H1 (cell line): ENCODE data around the gene ZP2. TPM values are rescaled to one million over a fixed set of nuclear protein-coding genes. Genes with fewer than 3 reads are reported as not detected.

Experiments used
- CTCF ChIA-PET: fragments of 300-600 bp; sonication (Branson Sonifier 250); formaldehyde crosslinking; loops from one replicate; lab custom pipeline; 2021; ENCODE audit not compliant: partially characterized antibody; lab: Charles Lee
- POLR2A ChIA-PET: fragments of 300-600 bp; sonication (Branson Sonifier 250); formaldehyde crosslinking; loops from one replicate; lab custom pipeline; 2021; ENCODE audit warnings: inconsistent platforms; ENCODE audit not compliant: partially characterized antibody; lab: Charles Lee
- DNase-seq, 2 experiments: peaks; one replicate each; pipeline versions ENCODE4 v3.0.0 to v3.0.0-alpha.2; 2010 to 2022; ENCODE audit warnings: low spot score in 2 of 2, low read depth in 1 of 2, mixed read lengths in 1 of 2
- FAIRE-seq: peaks from 2 replicates; lab custom pipeline; 2011; peaks lifted over from hg19 to GRCh38; lab: Jason Lieb, UNC
- H2AFZ ChIP-seq: 2 replicates; pipeline ENCODE4 v1.8.1; 2012; ENCODE audit warnings: low read length, inconsistent platforms
- H2AK5ac ChIP-seq: 2 replicates; pipeline ENCODE4 v1.6.1; 2013; ENCODE audit warnings: low read depth, low read length
- H2BK120ac ChIP-seq: replicated peaks from 2 replicates; pipeline ENCODE3; 2013; ENCODE audit warnings: low read depth, low read length, inconsistent platforms
- H2BK12ac ChIP-seq: 2 replicates; pipeline ENCODE4 v1.6.1; 2013; ENCODE audit warnings: low read depth, low read length
- H2BK15ac ChIP-seq: 2 replicates; pipeline ENCODE4 v1.6.1; 2013; ENCODE audit warnings: low read length
- H2BK20ac ChIP-seq: 2 replicates; pipeline ENCODE4 v1.6.1; 2013; ENCODE audit warnings: low read length
- H2BK5ac ChIP-seq: 2 replicates; pipeline ENCODE4 v1.6.1; 2013; ENCODE audit warnings: low read depth, low read length
- H3K14ac ChIP-seq: 2 replicates; pipeline ENCODE4 v1.6.1; 2013; ENCODE audit warnings: inconsistent platforms; ENCODE audit not compliant: insufficient read length
- H3K18ac ChIP-seq: 2 replicates; pipeline ENCODE4 v1.6.1; 2013; ENCODE audit warnings: low read length; ENCODE audit errors: extremely low read depth
- H3K23ac ChIP-seq: 2 replicates; pipeline ENCODE4 v1.6.1; 2013; ENCODE audit warnings: inconsistent platforms; ENCODE audit not compliant: insufficient read length
- H3K23me2 ChIP-seq: 2 replicates; pipeline ENCODE4 v1.6.1; 2013; ENCODE audit warnings: low read depth, low read length
- H3K27ac ChIP-seq: 2 replicates; pipeline ENCODE4 v1.6.1; 2011; ENCODE audit warnings: low read depth, low read length, inconsistent platforms
- H3K27me3 ChIP-seq, 4 experiments: replicated peaks in 1 of 4; 1 replicate in 1 of 4; 2 replicates in 3 of 4; pipeline versions ENCODE4 v1.6.1 to v1.8.1; 2011 to 2013; ENCODE audit warnings: low read length in 3 of 4, mild to moderate bottlenecking in 3 of 4, inconsistent platforms in 2 of 4, mixed read lengths in 2 of 4, moderate library complexity in 1 of 4; ENCODE audit not compliant: control insufficient read depth in 3 of 4, insufficient read depth in 3 of 4; ENCODE audit errors: extremely low read depth in 1 of 4
- H3K36me3 ChIP-seq, 4 experiments: 2 replicates each; pipeline versions ENCODE4 v1.6.1 to v1.8.1; 2011 to 2013; ENCODE audit warnings: mild to moderate bottlenecking in 4 of 4, low read length in 3 of 4, moderate library complexity in 2 of 4, control low read depth in 1 of 4, inconsistent platforms in 1 of 4; ENCODE audit not compliant: insufficient read depth in 4 of 4, control insufficient read depth in 2 of 4
- H3K4ac ChIP-seq: replicated peaks from 2 replicates; pipeline ENCODE3; 2013; ENCODE audit warnings: low read length, low read depth, mixed read lengths, inconsistent platforms; ENCODE audit not compliant: insufficient read length
- H3K4me1 ChIP-seq, 4 experiments: replicated peaks in 1 of 4; 1 replicate in 1 of 4; 2 replicates in 3 of 4; pipeline versions ENCODE4 v1.6.1 to v1.8.1; 2011 to 2013; ENCODE audit warnings: low read length in 3 of 4, inconsistent platforms in 2 of 4, mixed read lengths in 1 of 4; ENCODE audit not compliant: insufficient read depth in 4 of 4, control insufficient read depth in 3 of 4
- H3K4me2 ChIP-seq, 2 experiments: 2 replicates each; pipeline versions ENCODE4 v1.6.1 to v1.8.1; 2011 to 2013; ENCODE audit warnings: low read depth in 2 of 2, low read length in 2 of 2, control low read depth in 1 of 2, inconsistent platforms in 1 of 2, mild to moderate bottlenecking in 1 of 2; ENCODE audit not compliant: insufficient read depth in 1 of 2
- H3K4me3 ChIP-seq, 4 experiments: fragments of 200-600, 300-600 bp in 1 of 4; sonication (generic), shearing (Covaris generic), sonication (Bioruptor Twin) in 1 of 4; 2 replicates each; pipeline versions ENCODE4 v1.5.1 to v1.8.1; 2011 to 2016; ENCODE audit warnings: low read length in 4 of 4, low read depth in 3 of 4, control low read depth in 2 of 4, inconsistent platforms in 2 of 4, mild to moderate bottlenecking in 2 of 4, mixed read lengths in 1 of 4, moderate library complexity in 1 of 4; ENCODE audit not compliant: insufficient read depth in 2 of 4; ENCODE audit errors: extremely low read depth in 1 of 4
- H3K56ac ChIP-seq: replicated peaks from 2 replicates; pipeline ENCODE3; 2013; ENCODE audit warnings: low read depth, mild to moderate bottlenecking, mixed read lengths, low read length, inconsistent platforms; ENCODE audit not compliant: insufficient read length
- H3K79me1 ChIP-seq: 2 replicates; pipeline ENCODE4 v1.6.1; 2013; ENCODE audit warnings: low read depth, low read length, control low read depth
- H3K79me2 ChIP-seq, 2 experiments: 2 replicates each; pipeline versions ENCODE4 v1.6.1 to v1.8.1; 2012 to 2013; ENCODE audit warnings: low read length in 2 of 2, mild to moderate bottlenecking in 2 of 2, inconsistent platforms in 1 of 2; ENCODE audit not compliant: insufficient read depth in 2 of 2, control insufficient read depth in 1 of 2
- H3K9ac ChIP-seq, 4 experiments: replicated peaks in 1 of 4; 1 replicate in 1 of 4; 2 replicates in 3 of 4; pipeline versions ENCODE4 v1.6.1 to v1.8.1; 2011 to 2013; ENCODE audit warnings: low read depth in 3 of 4, low read length in 3 of 4, control low read depth in 2 of 4, mild to moderate bottlenecking in 2 of 4, moderate library complexity in 2 of 4, inconsistent platforms in 1 of 4; ENCODE audit errors: extremely low read depth in 1 of 4
- H3K9me3 ChIP-seq, 2 experiments: 2 replicates each; pipeline versions ENCODE4 v1.6.1 to v1.8.1; 2012 to 2013; ENCODE audit warnings: mild to moderate bottlenecking in 2 of 2, moderate library complexity in 2 of 2, control low read depth in 1 of 2, inconsistent platforms in 1 of 2, low read depth in 1 of 2, low read length in 1 of 2, mixed read lengths in 1 of 2; ENCODE audit not compliant: insufficient read depth in 2 of 2
- H4K20me1 ChIP-seq, 2 experiments: replicated peaks in 1 of 2; 2 replicates each; pipeline versions ENCODE3 to v1.8.1; 2011 to 2013; ENCODE audit warnings: inconsistent platforms in 2 of 2, low read length in 2 of 2, mild to moderate bottlenecking in 1 of 2; ENCODE audit not compliant: insufficient read depth in 2 of 2, control insufficient read depth in 1 of 2
- H4K5ac ChIP-seq: 2 replicates; pipeline ENCODE4 v1.6.1; 2013; ENCODE audit warnings: low read length, low read depth, mixed read lengths, inconsistent platforms; ENCODE audit not compliant: insufficient read length
- H4K8ac ChIP-seq: 2 replicates; pipeline ENCODE4 v1.8.0; 2013; ENCODE audit warnings: mild to moderate bottlenecking, moderate library complexity, low read length, inconsistent platforms; ENCODE audit not compliant: insufficient read depth; ENCODE audit errors: extremely low read depth
- H4K91ac ChIP-seq: replicated peaks from 2 replicates; pipeline ENCODE3; 2013; ENCODE audit warnings: low read length, mixed read lengths, inconsistent platforms; ENCODE audit not compliant: insufficient read length
- ASH2L ChIP-seq: fragments of 200-600, 300-600 bp; sonication (generic); IDR thresholded peaks from one replicate; pipeline ENCODE4 v1.7.1; 2017; ENCODE audit warnings: low read length
- KDM1A ChIP-seq: fragments of 200-600, 300-600 bp; sonication (generic); IDR thresholded peaks from 2 replicates; pipeline ENCODE4 v1.7.1; 2016; ENCODE audit warnings: mild to moderate bottlenecking, low read length, borderline replicate concordance
- KDM5A ChIP-seq: fragments of 200-600 bp; IDR thresholded peaks from 2 replicates; pipeline ENCODE4 v1.7.1; 2012; ENCODE audit warnings: mild to moderate bottlenecking, low read length, inconsistent platforms, mixed read lengths
- RNF2 ChIP-seq: fragments of 200-900, 300-1000 bp; sonication (generic); IDR thresholded peaks from 2 replicates; pipeline ENCODE4 v1.7.1; 2016; ENCODE audit warnings: borderline replicate concordance, low read depth, mild to moderate bottlenecking, antibody characterized with exemption, low read length; ENCODE audit not compliant: poor library complexity, severe bottlenecking; ENCODE audit errors: missing control alignments
- SP2 ChIP-seq: IDR thresholded peaks from 2 replicates; pipeline ENCODE4 v1.6.1; 2012; ENCODE audit warnings: mild to moderate bottlenecking, low read length, inconsistent platforms
- SP4 ChIP-seq: IDR thresholded peaks from 2 replicates; pipeline ENCODE4 v1.6.1; 2012; ENCODE audit warnings: low read length, inconsistent platforms
- SUZ12 ChIP-seq: fragments of 200-600 bp; sonication (generic); IDR thresholded peaks from 2 replicates; pipeline ENCODE4 v1.6.1; 2012; ENCODE audit warnings: mild to moderate bottlenecking, inconsistent platforms, low read length, moderate library complexity, mixed read lengths
- WGBS, 2 experiments: shearing (Covaris generic) in 1 of 2; methylation state at CpG; one replicate each; pipeline versions ENCODE4 v1.1.6 to v1.1.7; 2013 to 2015; ENCODE audit warnings: low lambda C conversion rate in 2 of 2, mixed read lengths in 2 of 2, inconsistent platforms in 1 of 2, low coverage in 1 of 2, missing lambda C conversion rate in 1 of 2; ENCODE audit not compliant: insufficient replicate concordance in 2 of 2, insufficient coverage in 1 of 2, insufficient read length in 1 of 2; ENCODE audit errors: extremely low coverage in 1 of 2, missing lambda C conversion rate in 1 of 2; 5-methylcytosine and 5-hydroxymethylcytosine counted together
- polyA plus RNA-seq, 7 experiments: library from polyadenylated mRNA; depleted of rRNA in 3 of 7; stranded (reverse) in 5 of 7; unstranded in 2 of 7; fragments of >200 nt in 5 of 7; fragments of 200-250 nt in 2 of 7; gene quantifications; 1 replicate in 5 of 7; 2 replicates in 1 of 7; 4 replicates in 1 of 7; pipeline versions ENCODE4 v1.2.1 to v1.2.3, GENCODE V29; 2011 to 2013; ENCODE audit warnings: missing spikeins in 2 of 7, mixed read lengths in 2 of 7
- total RNA-seq: library from RNA; stranded (reverse); fragmentation: NEBNext Ultra II Directional; extraction: Animal tissue kit (Norgen Biotek cat#: 25700); gene quantifications from 2 replicates; pipeline ENCODE4 v1.2.1, GENCODE V29; 2021
- TF ChIP-seq, protein P1 (sequence below): IDR thresholded peaks from 2 replicates; pipeline ENCODE4 v1.6.1; 2011; ENCODE audit warnings: low read depth, mild to moderate bottlenecking, low read length; ENCODE audit not compliant: insufficient read depth
- TF ChIP-seq, protein P2 (sequence below), 3 experiments: IDR thresholded peaks; 1 replicate in 2 of 3; 2 replicates in 1 of 3; pipeline versions ENCODE4 v1.5.1 to v1.6.1; 2011; ENCODE audit warnings: low read length in 3 of 3, mild to moderate bottlenecking in 3 of 3, inconsistent platforms in 2 of 3, low read depth in 1 of 3, moderate library complexity in 1 of 3; ENCODE audit not compliant: insufficient read depth in 1 of 3; ENCODE audit errors: control extremely low read depth in 1 of 3

The ZP2 gene
- total and polyA plus RNA-seq, 2 of the 8 experiments (the other 6 are each of a cell fraction or from before 2014, with no cell fraction given) = not detected

DNA sequence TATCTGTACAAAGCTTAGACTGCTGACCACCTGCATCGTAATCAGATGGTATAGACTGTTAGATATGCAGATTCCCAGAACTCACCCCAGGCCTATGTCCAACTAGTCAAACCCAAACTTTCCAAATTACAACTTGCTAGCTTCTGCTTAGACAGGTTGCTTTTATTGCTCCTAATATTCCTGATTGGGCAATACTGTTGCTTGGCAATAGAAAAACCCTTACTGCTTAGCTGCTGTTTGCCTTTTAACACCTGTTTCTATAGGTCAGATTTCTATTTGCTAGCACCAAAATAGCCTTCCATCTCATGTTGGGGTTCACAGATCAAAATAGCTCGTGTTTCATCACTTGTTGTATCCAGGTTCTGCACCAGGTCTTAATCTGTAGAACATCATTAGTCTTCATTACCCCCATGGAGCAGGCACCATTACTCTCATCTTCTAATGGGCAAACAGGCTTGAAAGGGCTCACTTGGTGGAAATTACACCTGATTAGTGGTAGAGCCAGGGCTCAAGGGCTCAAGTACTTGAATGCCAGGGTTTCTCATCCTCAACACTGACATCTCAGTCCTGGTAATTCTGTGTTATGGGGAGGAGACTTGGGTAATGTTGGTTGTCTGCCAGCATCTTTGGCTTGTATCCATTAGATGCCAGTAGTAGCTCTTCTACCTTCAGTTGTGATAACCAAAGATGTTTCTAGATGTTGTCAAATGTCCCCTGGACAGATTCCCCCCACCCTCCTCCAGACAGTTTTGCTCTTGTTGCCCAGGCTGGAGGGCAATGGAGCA lies 2.7 kb downstream of the ZP2 start:
- H3K79me2 ChIP-seq = no peaks in the 10 kb centered on the region
- H3K4me2 ChIP-seq = no peak overlapping the region
- CTCF ChIA-PET = interaction anchor here (0.8 to 1.5 kb wide), 2 partner anchors 20 to 69 kb away, joined by 3 to 4 read pairs; no protein-coding TSS in a partner anchor
- no peak overlapping the region for H2BK15ac ChIP-seq
- WGBS, 2 experiments = 88% methylated on average over 2 of the region's 2 CpGs; no CpG with 5 or more reads in 1 of the 2 experiments
- H3K79me1 ChIP-seq = no peaks in the 10 kb centered on the region
- H3K9me3 ChIP-seq = no peaks in the 10 kb centered on the region
- no peak overlapping the region for H3K18ac ChIP-seq
- no peak overlapping the region for H3K56ac ChIP-seq
- POLR2A ChIA-PET = no interaction called here
- no peak overlapping the region for H3K4ac ChIP-seq
- H2AFZ ChIP-seq = no peak overlapping the region
- no peak overlapping the region for H2AK5ac ChIP-seq
- H2BK20ac ChIP-seq = no peak overlapping the region
- no peak overlapping the region for H3K4me3 ChIP-seq
- H3K4me1 ChIP-seq = no peaks in the 10 kb centered on the region
- H2BK5ac ChIP-seq = no peak overlapping the region
- no peak overlapping the region for H3K23ac ChIP-seq
- H3K36me3 ChIP-seq = no peaks in the 10 kb centered on the region
- H2BK12ac ChIP-seq = no peak overlapping the region
- no peaks in the 10 kb centered on the region for H4K20me1 ChIP-seq
- no peak overlapping the region for H3K14ac ChIP-seq
- no peak overlapping the region for H4K91ac ChIP-seq
- H3K27me3 ChIP-seq = no peaks in the 10 kb centered on the region
- no peak overlapping the region for H4K8ac ChIP-seq
- DNase-seq = no peak
- H4K5ac ChIP-seq = no peak overlapping the region
- H3K27ac ChIP-seq = no peak overlapping the region
- no peaks in the 10 kb centered on the region for H3K23me2 ChIP-seq
- no peak for FAIRE-seq
- H2BK120ac ChIP-seq = no peak overlapping the region
- no peak overlapping the region for H3K9ac ChIP-seq
- TF ChIP-seq KDM5A = no peak
- no peak for TF ChIP-seq RNF2
- TF ChIP-seq, protein P1, sequence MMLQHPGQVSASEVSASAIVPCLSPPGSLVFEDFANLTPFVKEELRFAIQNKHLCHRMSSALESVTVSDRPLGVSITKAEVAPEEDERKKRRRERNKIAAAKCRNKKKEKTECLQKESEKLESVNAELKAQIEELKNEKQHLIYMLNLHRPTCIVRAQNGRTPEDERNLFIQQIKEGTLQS = no peak
- no peak for TF ChIP-seq ASH2L
- no peak for TF ChIP-seq SP4
- no peak for TF ChIP-seq KDM1A
- no peak for TF ChIP-seq SUZ12
- TF ChIP-seq, protein P2, sequence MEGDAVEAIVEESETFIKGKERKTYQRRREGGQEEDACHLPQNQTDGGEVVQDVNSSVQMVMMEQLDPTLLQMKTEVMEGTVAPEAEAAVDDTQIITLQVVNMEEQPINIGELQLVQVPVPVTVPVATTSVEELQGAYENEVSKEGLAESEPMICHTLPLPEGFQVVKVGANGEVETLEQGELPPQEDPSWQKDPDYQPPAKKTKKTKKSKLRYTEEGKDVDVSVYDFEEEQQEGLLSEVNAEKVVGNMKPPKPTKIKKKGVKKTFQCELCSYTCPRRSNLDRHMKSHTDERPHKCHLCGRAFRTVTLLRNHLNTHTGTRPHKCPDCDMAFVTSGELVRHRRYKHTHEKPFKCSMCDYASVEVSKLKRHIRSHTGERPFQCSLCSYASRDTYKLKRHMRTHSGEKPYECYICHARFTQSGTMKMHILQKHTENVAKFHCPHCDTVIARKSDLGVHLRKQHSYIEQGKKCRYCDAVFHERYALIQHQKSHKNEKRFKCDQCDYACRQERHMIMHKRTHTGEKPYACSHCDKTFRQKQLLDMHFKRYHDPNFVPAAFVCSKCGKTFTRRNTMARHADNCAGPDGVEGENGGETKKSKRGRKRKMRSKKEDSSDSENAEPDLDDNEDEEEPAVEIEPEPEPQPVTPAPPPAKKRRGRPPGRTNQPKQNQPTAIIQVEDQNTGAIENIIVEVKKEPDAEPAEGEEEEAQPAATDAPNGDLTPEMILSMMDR (IDR thresholded peaks at IDR 0.05; ENCODE audit: control extremely low read depth in 1 of 3, insufficient read depth in 1 of 3, low read depth in 1 of 3, low read length in 3 of 3) = no peak
- TF ChIP-seq SP2 = no peak
